GM11168 (cell line): Measurements from ENCODE around the gene EPHA6.
"Not testable (repeated sequence)": the region's sequence is repeated elsewhere in the genome, so short reads cannot be mapped to it uniquely, and the experiment has no call there.

Experiments used
- in situ Hi-C: fragments of 300-500 bp; cut with MboI; formaldehyde crosslinking; loops from one replicate; pipeline ENCODE4 v1.12.0; 2022; ENCODE audit warnings: low sequenced_read_pairs; ENCODE audit not compliant: unreplicated experiment

EPHA6 gene

DNA sequence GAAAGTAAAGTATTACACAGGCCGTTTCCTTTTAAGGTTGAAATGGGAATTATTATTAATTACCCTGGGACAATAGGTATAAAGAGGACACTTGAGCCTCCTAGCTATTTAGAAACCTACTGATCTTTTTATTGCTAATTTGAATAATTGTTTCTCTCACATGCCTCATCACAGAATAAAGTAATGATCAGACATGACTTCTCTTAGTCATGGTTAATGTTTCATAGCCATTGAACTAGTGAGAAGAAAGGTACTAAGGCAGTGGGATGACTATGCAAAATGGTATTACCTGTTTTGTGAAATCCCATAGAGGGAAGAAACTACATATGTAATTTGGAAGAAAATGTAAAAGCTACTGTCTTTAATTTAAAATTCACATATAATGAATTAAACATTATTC is 85.6 kb downstream of the EPHA6 start:
- in situ Hi-C loops: no loop called here

DNA sequence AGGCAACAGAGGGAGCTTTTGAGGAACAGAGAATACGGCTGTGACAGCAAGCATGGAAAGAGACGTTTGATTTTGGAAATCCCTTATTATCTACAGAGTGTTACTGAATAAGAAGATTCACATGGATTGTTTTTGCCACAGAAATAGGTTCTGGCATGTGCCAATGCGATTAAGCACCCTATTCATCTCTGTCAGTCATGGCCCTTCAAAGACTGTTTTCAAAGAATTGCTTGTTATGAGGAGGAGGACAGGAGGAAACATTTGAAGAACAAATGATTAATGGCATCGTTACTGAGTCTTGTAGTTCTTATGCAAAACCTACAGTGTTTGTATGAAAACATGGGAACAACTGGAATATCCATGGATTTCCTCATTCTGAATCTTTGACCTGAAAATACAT is 86.2 kb downstream of the EPHA6 start:
- in situ Hi-C loops: no loop called here

DNA sequence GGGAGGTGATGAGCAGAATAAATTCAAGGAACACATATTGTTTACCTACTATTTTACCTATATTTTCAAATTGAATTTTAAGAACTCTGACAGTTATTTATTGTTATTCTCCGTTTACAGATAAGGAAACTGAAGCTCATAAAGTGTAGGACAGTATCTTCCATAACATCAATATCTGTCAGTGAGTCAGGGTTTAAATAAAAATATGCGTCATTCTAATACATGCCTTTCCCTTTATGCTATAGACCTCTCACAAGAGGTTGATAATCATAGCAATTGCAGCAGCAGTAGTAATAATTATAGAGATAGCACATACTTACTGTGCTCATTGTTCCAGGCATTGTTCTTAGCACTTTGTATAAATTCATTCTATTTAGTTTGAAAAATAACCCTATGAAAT is 101.1 kb downstream of the EPHA6 start:
- in situ Hi-C loops: no loop called here

- in situ Hi-C loops: no loop called here
Measured at GRCh38 chr3:96931119-96931862, 116.9 kb downstream of the EPHA6 start.

DNA sequence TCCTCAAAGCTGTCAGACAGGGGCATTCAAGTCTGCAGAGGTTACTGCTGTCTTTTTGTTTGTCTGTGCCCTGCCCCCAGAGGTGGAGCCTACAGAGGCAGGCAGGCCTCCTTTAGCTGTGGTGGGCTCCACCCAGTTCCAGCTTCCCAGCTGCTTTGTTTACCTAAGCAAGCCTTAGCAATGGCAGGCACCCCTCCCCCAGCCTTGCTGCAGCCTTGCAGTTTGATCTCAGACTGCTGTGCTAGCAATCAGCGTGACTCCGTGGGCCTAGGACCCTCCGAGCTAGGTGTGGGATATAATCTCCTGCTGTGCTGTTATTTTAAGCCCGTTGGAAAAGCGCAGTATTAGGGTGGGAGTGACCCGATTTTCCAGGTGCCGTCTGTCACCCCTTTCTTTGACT is 127.7 kb downstream of the EPHA6 start:
- in situ Hi-C loops: not testable (repeated sequence)

DNA sequence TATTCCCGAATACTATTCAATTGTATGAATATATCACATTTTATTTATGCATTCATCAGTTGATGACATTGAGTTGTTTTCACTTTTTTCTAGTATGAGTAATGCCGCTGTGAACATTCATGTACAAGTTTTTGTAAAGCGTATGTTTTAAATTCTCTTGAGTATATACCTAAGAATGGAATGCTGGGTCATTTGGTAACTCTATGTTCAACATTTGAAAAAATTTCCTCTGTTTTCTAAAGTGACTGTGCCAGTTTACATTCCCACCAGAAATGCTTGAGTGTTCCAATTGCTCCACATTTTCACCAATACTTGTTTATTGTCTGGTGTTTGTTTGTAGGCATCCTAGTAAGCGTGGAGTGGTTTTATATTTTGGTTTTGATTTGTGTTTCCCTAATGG is 144.5 kb downstream of the EPHA6 start:
- in situ Hi-C loops: no loop called here

DNA sequence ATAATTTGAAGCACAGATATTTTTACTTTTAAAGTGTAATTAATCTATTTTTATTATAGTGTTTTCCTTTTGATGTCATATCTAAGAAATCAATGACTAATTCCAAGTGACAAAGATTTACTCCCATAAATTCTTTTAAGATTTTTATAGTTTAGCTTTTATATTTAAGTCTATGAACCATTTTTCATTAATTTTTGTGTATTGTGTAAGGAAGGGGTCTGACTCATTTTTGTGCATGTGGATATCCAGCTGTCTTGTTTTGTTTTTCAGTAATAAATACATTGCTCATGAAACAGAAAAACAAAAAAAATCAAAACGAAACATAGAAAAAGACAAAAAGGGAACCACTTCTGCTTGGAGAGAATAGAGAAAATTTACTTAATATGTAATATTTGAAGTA is 145.1 kb downstream of the EPHA6 start:
- in situ Hi-C loops: no loop called here

GRCh38 chr3:96959901-96960641 is 145.7 kb downstream of the EPHA6 start:
- in situ Hi-C loops: no loop called here

DNA sequence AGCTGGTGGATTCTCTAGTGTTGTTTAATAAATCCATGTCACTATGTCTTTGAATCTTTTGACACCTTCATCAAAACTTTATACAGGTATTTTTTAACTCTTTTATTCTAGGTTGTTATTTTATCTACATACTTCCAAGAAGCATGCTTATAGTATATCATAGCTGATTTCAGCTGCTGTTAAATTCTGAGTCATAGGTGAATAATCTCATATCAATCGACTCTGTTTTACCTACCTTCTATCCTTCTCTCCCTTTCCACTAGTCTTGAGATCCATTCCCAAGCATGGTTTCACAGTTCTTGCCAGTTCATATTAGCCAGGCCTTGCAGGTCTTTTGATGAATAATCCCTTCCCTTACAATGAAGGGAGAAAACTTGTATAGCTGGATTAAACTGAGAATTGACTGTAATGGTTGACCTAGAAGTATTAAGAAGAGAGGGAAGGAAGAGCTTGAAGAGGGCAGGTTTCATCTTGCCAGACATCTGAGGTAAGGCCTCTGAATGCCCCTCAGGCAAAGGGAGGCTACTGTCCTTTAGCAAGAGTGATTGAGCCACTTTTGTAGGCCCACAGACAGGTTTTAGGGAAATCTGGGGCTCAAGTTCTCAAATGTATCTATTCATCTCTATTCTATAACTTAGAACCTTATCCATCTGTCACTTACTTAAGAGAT is 146.4 kb downstream of the EPHA6 start:
- in situ Hi-C loops: no loop called here

DNA sequence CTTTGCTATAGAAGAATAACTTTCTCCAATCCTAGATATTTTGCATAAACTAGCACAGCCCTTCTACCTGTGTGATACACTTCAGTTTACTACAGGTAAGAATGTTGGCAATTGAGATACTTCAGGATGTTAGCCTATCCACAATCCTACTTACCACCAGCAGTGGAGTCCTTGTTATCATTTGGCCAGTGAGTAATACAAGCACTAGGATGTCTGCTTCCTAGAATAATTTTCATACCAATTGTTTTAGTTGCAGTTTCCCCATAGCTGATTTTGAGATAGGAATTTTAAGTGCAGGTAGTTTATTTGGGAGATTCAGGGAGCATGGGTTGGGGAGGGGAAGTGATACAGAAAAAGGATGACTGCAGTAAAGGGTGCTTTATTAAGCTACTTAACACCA is 147.2 kb downstream of the EPHA6 start:
- in situ Hi-C loops: no loop called here

GRCh38 chr3:96966181-96966929 is 152.0 kb downstream of the EPHA6 start:
- in situ Hi-C loops: no loop called here

DNA sequence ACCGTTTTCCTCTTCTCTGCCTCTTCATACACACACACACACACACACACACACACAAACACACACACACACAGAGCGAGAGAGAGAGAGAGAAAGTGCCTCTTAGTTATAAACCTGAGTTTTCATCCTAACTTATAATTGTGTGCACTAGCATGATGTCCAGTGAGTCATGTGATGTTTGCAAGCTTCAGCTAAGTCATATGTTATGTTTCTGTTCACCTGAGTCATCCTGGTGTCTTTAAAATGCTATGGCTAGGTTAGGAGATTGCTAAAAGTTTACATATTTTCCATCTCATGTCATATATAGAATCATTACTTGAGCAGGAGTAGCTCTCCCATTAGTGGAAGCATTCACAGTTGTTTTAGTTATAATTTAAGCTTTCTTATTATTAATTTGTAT is 155.8 kb downstream of the EPHA6 start:
- in situ Hi-C loops: no loop called here

DNA sequence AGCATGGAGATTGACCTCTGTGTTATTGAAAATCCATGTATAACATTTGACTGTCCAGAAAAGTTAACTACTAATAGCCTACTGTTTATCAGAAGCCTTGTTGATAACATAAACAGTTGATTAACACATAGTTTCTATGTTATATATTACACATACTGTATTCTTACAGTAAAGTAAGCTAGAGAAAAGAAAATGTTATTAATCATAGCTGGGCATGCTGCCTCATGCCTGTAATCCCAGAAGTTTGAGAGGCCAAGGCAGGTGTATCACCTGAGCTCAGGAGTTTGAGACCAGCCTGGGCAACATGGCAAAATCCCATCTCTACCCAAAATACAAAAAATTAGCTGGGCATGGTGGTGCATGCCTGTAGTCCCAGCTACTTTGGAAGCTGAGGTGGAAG is 163.3 kb downstream of the EPHA6 start:
- in situ Hi-C loops: no loop called here

GRCh38 chr3:96983716-96984115 is 169.3 kb downstream of the EPHA6 start:
- in situ Hi-C loops: not testable (repeated sequence)

GRCh38 chr3:96986241-96986640 is 171.8 kb downstream of the EPHA6 start:
- in situ Hi-C loops: no loop called here

GRCh38 chr3:96991231-96991630 is 176.8 kb downstream of the EPHA6 start:
- in situ Hi-C loops: no loop called here

DNA sequence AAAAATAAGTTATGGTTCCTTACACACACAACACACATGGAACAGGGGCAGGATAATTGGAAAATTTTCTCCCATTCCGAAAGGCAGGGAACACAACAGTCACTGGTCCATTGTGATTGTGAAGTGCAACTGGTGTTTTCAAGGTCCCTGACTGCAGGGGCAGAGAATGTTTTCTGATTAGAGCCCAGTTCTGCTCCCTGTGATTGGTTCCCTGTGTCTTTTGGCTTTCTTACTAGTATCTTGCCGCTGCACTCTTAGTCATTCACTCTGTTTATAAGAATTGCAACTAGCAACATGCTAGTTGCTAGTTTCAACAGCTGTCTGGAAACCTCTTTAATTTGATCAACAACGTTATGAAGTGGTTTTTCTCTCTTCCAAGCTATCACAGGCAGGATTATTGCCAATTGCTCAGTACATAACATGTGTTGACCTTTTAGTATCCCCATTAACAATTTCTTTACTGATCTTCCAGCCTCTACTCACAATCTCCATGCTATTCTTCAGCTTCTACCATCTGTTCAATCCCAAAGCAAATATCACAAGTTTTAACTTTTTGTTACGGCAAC is 177.5 kb downstream of the EPHA6 start:
- in situ Hi-C loops: no loop called here

GRCh38 chr3:96994988-96995387 is 180.6 kb downstream of the EPHA6 start:
- in situ Hi-C loops: no loop called here

DNA sequence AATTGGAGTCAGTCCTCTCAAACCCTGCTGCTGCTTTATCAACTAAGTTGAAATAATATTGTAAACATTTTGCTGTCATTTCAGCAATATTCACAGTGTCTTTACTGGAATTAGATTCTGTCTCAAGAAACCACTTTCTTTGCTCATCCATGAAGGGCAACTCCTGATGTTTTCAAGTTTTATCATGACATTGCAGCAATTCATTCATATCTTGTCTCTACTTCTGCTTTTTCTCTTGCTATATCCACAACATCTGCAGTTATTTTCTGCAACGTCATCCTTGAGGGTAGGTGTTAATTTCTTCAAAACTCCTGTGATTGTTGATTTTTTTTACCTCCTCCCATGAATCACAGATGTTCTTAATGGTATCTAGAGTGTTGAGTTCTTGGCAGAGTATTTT is 181.6 kb downstream of the EPHA6 start:
- in situ Hi-C loops: no loop called here

DNA sequence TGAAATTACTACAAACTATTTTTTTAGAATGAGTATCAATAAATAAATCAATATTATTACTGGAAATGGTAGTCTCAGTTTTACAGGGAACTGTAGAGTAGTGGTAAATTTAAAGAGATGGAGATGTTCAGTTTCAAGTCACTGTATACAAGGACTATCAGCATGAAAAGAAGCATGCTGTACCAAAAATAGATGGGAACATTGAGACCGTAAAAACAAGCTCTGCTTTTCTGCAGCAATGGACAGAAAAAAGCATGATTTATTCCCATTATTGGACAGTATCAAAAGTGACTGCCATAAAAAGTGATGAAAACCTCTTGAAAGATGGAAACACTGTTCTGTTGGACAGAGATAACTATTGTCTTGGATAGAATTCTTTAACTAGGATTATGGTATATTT is 187.2 kb downstream of the EPHA6 start:
- in situ Hi-C loops: no loop called here
